K562 (cell line): ENCODE results near the gene R3HDM2.

Experiments
- DACH1 ChIP-seq: fragments of 450-650 bp; IDR thresholded peaks from 2 replicates; pipeline ENCODE4 v1.6.1; 2018; ENCODE audit not compliant: partially characterized antibody
- DPF2 ChIP-seq: fragments of 450-650 bp; IDR thresholded peaks from 2 replicates; pipeline ENCODE4 v1.6.1; 2016
- E2F5 ChIP-seq: sonication (generic); formaldehyde crosslinking; IDR thresholded peaks from 2 replicates; pipeline ENCODE4 v1.8.0; 2022; ENCODE audit warnings: mild to moderate bottlenecking, missing genetic modification reagents
- FOXA3 ChIP-seq, 2 experiments: fragments of 450-650 bp in 1 of 2; sonication (generic) in 1 of 2; formaldehyde crosslinking; IDR thresholded peaks in 1 of 2; conservative IDR thresholded peaks in 1 of 2; 2 replicates each; pipeline versions ENCODE4 v1.4.0 to v1.8.0; 2020 to 2022; ENCODE audit warnings: mild to moderate bottlenecking in 2 of 2, missing genetic modification reagents in 1 of 2
- MAX ChIP-seq: sonication (generic); formaldehyde crosslinking; IDR thresholded peaks from 2 replicates; pipeline ENCODE4 v1.9.0; 2022; ENCODE audit warnings: mild to moderate bottlenecking, missing genetic modification reagents
- MEF2A ChIP-seq: IDR thresholded peaks from 2 replicates; pipeline ENCODE4 v1.6.1; 2011; ENCODE audit warnings: low read depth, mild to moderate bottlenecking, low read length, moderate library complexity; ENCODE audit not compliant: control insufficient read depth
- RBM14 ChIP-seq: fragments of 200-400 bp; formaldehyde crosslinking; IDR thresholded peaks from 2 replicates; pipeline ENCODE4 v1.6.1; 2018; ENCODE audit warnings: low read depth, mild to moderate bottlenecking, low read length, moderate library complexity, borderline replicate concordance; ENCODE audit not compliant: insufficient read depth
- TEAD4 ChIP-seq, 2 experiments: sonication (generic) in 1 of 2; formaldehyde crosslinking in 1 of 2; IDR thresholded peaks; 2 replicates each; pipeline versions ENCODE4 v1.6.1 to v1.8.0; 2012 to 2022; ENCODE audit warnings: borderline replicate concordance in 1 of 2, inconsistent platforms in 1 of 2, low read length in 1 of 2, mild to moderate bottlenecking in 1 of 2, missing genetic modification reagents in 1 of 2
- ZBTB8A ChIP-seq: fragments of 450-650 bp; IDR thresholded peaks from 2 replicates; pipeline ENCODE4 v1.6.1; 2018; ENCODE audit warnings: mild to moderate bottlenecking, moderate library complexity; ENCODE audit not compliant: partially characterized antibody
- TF ChIP-seq, protein P1 (sequence below), 3 experiments: IDR thresholded peaks in 2 of 3; conservative IDR thresholded peaks in 1 of 3; 2 replicates each; pipeline ENCODE4 v1.5.1; 2011 to 2012; ENCODE audit warnings: low read length in 3 of 3, mild to moderate bottlenecking in 3 of 3, control low read depth in 2 of 3, improper control_type of control experiment in 1 of 3, inconsistent platforms in 1 of 3, low read depth in 1 of 3, mixed read lengths in 1 of 3, moderate library complexity in 1 of 3; ENCODE audit not compliant: insufficient read depth in 2 of 3

DNA sequence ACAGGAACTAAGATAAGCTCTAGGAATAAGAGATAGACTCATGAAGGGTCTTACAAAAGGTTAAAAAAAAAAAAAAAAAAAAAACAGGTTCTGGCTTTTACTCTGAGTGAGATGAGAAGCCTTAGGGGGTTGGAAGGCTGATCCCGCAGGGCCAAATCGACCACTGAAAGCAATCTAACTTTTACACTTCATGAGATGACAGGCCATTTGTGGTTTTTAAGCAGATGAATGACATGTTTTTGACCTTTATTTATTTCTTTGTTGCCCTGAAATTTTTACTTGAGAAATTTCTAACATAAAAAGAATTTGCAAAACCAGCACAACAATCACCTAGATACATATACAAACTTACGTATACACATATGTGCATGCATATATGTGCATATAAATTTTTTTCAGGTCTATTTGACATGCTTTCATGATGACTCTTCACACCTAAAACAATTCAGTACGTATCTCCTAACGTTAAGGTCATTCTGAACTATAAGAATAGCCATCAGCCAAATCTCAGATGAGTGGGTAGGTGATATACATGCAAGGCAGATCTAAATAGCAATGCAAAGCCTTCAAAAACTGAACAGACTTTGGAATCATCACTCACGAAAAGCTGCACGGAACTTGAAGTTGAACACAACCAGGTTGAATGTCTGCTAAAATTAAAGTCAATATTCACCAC lies 87.0 kb downstream of the R3HDM2 start:
- TF ChIP-seq, protein P1, sequence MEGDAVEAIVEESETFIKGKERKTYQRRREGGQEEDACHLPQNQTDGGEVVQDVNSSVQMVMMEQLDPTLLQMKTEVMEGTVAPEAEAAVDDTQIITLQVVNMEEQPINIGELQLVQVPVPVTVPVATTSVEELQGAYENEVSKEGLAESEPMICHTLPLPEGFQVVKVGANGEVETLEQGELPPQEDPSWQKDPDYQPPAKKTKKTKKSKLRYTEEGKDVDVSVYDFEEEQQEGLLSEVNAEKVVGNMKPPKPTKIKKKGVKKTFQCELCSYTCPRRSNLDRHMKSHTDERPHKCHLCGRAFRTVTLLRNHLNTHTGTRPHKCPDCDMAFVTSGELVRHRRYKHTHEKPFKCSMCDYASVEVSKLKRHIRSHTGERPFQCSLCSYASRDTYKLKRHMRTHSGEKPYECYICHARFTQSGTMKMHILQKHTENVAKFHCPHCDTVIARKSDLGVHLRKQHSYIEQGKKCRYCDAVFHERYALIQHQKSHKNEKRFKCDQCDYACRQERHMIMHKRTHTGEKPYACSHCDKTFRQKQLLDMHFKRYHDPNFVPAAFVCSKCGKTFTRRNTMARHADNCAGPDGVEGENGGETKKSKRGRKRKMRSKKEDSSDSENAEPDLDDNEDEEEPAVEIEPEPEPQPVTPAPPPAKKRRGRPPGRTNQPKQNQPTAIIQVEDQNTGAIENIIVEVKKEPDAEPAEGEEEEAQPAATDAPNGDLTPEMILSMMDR (IDR thresholded peaks at IDR 0.05 in 2 of 3, conservative IDR thresholded peaks at IDR 0.05 in 1 of 3; ENCODE audit: insufficient read depth in 2 of 3, low read depth in 1 of 3, low read length in 3 of 3) = no peak
- no peak for TF ChIP-seq DACH1
- no peak for TF ChIP-seq MEF2A
- TF ChIP-seq RBM14 = no peak
- TF ChIP-seq ZBTB8A = no peak
- TF ChIP-seq DPF2 = no peak
- no peak for TF ChIP-seq TEAD4 (IDR thresholded peaks at IDR 0.05; ENCODE audit: low read length)
- no peak for TF ChIP-seq TEAD4 (CRISPR knock-in tag; IDR thresholded peaks at IDR 0.05; ENCODE audit: borderline replicate concordance)
- no peak for TF ChIP-seq MAX (CRISPR knock-in tag)
- no peak for TF ChIP-seq E2F5
- no peak for TF ChIP-seq FOXA3 (CRISPR knock-in tag; conservative IDR thresholded peaks at IDR 0.05 in 1 of 2, IDR thresholded peaks at IDR 0.05 in 1 of 2)
